ENCODE data around the gene OGDHL. TPM values are rescaled to one million over a fixed set of nuclear protein-coding genes. Genes with fewer than 3 reads are reported as not detected.

OGDHL gene
- polyA plus RNA-seq, 1 donor from 2014 or later: 40.7 TPM

DNA sequence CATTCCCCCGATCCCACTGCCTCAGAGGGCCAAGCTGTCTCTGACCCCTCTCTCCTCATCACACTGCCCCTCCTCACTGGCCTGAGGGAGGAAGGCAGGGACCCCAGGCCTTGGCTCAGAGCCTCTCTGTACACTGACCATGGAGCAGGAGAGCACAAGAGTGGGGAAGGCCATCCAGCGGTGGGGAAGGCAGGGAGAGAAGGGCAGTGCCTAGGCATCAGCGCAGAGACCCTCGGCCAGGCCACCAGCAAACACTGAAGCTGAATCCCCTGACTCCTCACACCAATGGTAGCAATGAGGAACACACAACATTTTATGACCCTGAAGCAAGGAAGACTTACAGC lies 14.8 kb downstream of the OGDHL start:
- no peaks in the 10 kb centered on the region for H3K27me3 ChIP-seq (ENCODE audit: insufficient read depth, low read depth, low read length)
- H3K9me2 ChIP-seq (ENCODE audit: insufficient read depth, low read length): no peaks in the 10 kb centered on the region
- H3K27ac ChIP-seq (ENCODE audit: low read length): no peak overlapping the region
- H3K9ac ChIP-seq (ENCODE audit: low read length): no peak overlapping the region
- no peaks in the 10 kb centered on the region for H4K20me1 ChIP-seq (ENCODE audit: insufficient read depth)
- H3K9me3 ChIP-seq (ENCODE audit: low read length): no peaks in the 10 kb centered on the region
- H3K36me3 ChIP-seq (ENCODE audit: insufficient read depth, low read length): no peaks in the 10 kb centered on the region
- H3K4me3 ChIP-seq (ENCODE audit: low read length): no peak overlapping the region
- no peak for TF ChIP-seq EZH2 (IDR thresholded peaks at IDR 0.05; ENCODE audit: borderline replicate concordance, insufficient read depth, low read length, poor library complexity, severe bottlenecking)
- TF ChIP-seq EP300 (conservative IDR thresholded peaks at IDR 0.05; ENCODE audit: poor library complexity, severe bottlenecking): no peak
- no peak for TF ChIP-seq SMC3 (conservative IDR thresholded peaks at IDR 0.05; ENCODE audit: poor library complexity)
- TF ChIP-seq POLR2AphosphoS5 (IDR thresholded peaks at IDR 0.05): no peak
- TF ChIP-seq RAD21 (conservative IDR thresholded peaks at IDR 0.05): no peak
- TF ChIP-seq TAF1 (IDR thresholded peaks at IDR 0.05; ENCODE audit: low read depth): no peak
- TF ChIP-seq, protein P1, sequence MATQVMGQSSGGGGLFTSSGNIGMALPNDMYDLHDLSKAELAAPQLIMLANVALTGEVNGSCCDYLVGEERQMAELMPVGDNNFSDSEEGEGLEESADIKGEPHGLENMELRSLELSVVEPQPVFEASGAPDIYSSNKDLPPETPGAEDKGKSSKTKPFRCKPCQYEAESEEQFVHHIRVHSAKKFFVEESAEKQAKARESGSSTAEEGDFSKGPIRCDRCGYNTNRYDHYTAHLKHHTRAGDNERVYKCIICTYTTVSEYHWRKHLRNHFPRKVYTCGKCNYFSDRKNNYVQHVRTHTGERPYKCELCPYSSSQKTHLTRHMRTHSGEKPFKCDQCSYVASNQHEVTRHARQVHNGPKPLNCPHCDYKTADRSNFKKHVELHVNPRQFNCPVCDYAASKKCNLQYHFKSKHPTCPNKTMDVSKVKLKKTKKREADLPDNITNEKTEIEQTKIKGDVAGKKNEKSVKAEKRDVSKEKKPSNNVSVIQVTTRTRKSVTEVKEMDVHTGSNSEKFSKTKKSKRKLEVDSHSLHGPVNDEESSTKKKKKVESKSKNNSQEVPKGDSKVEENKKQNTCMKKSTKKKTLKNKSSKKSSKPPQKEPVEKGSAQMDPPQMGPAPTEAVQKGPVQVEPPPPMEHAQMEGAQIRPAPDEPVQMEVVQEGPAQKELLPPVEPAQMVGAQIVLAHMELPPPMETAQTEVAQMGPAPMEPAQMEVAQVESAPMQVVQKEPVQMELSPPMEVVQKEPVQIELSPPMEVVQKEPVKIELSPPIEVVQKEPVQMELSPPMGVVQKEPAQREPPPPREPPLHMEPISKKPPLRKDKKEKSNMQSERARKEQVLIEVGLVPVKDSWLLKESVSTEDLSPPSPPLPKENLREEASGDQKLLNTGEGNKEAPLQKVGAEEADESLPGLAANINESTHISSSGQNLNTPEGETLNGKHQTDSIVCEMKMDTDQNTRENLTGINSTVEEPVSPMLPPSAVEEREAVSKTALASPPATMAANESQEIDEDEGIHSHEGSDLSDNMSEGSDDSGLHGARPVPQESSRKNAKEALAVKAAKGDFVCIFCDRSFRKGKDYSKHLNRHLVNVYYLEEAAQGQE (IDR thresholded peaks at IDR 0.05; ENCODE audit: borderline replicate concordance): no peak
- no peak for TF ChIP-seq MXI1 (conservative IDR thresholded peaks at IDR 0.05; ENCODE audit: poor library complexity, severe bottlenecking)
- TF ChIP-seq, protein P2, sequence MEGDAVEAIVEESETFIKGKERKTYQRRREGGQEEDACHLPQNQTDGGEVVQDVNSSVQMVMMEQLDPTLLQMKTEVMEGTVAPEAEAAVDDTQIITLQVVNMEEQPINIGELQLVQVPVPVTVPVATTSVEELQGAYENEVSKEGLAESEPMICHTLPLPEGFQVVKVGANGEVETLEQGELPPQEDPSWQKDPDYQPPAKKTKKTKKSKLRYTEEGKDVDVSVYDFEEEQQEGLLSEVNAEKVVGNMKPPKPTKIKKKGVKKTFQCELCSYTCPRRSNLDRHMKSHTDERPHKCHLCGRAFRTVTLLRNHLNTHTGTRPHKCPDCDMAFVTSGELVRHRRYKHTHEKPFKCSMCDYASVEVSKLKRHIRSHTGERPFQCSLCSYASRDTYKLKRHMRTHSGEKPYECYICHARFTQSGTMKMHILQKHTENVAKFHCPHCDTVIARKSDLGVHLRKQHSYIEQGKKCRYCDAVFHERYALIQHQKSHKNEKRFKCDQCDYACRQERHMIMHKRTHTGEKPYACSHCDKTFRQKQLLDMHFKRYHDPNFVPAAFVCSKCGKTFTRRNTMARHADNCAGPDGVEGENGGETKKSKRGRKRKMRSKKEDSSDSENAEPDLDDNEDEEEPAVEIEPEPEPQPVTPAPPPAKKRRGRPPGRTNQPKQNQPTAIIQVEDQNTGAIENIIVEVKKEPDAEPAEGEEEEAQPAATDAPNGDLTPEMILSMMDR (IDR thresholded peaks at IDR 0.05; ENCODE audit: poor library complexity, severe bottlenecking): no peak
- H3K79me2 ChIP-seq (replicated peaks; ENCODE audit: insufficient read depth, low read length): no peaks in the 10 kb centered on the region
- no peaks in the 10 kb centered on the region for H3F3A ChIP-seq (ENCODE audit: insufficient read depth, low read length, poor library complexity, severe bottlenecking)
- H3K4me2 ChIP-seq (ENCODE audit: low read length): no peak overlapping the region
- no peak overlapping the region for H2AFZ ChIP-seq (ENCODE audit: low read depth, low read length)

DNA sequence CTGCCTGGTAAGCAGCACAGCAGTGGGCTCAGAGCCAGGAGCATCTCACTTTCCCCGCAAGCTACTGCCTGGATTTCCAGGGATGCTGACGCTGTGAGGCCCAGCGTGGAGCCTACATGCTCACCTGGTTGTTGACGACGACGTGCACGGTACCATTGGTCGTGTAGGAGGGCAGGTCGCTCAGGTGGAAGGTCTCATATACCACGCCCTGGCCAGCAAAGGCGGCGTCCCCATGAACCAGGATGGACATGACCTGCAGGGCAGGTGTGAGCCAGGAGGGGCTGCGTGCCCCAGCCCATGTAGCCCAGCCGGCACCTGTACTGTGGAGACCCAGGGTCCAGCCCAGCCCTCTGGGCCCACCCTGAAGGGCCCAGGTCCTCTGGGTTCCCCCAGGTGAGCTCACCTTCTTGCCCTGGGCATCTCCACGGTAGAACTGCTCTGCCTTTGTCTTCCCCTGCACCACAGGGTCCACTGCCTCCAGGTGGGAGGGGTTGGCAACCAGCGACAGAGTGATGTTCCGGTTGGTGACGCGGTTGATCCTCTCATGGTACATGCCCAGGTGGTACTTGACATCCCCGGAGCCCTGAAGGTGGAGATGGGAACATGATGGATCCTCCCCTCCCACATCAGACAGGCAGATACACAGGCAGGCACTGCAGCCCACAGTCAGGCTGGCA lies 15.4 kb downstream of the OGDHL start:
- H3K27me3 ChIP-seq (ENCODE audit: insufficient read depth, low read depth, low read length): no peaks in the 10 kb centered on the region
- TF ChIP-seq MXI1 (conservative IDR thresholded peaks at IDR 0.05; ENCODE audit: poor library complexity, severe bottlenecking) (no peak), SMC3 (conservative IDR thresholded peaks at IDR 0.05; ENCODE audit: poor library complexity) (no peak), TAF1 (IDR thresholded peaks at IDR 0.05; ENCODE audit: low read depth) (no peak)
- TF ChIP-seq, protein P1 (IDR thresholded peaks at IDR 0.05; ENCODE audit: borderline replicate concordance): no peak
- no peak overlapping the region for H3K9ac ChIP-seq (ENCODE audit: low read length)
- H3K79me2 ChIP-seq (replicated peaks; ENCODE audit: insufficient read depth, low read length): no peaks in the 10 kb centered on the region
- H4K20me1 ChIP-seq (ENCODE audit: insufficient read depth): no peaks in the 10 kb centered on the region
- H3K4me3 ChIP-seq (ENCODE audit: low read length): no peak overlapping the region
- no peaks in the 10 kb centered on the region for H3F3A ChIP-seq (ENCODE audit: insufficient read depth, low read length, poor library complexity, severe bottlenecking)
- H3K9me2 ChIP-seq (ENCODE audit: insufficient read depth, low read length): no peaks in the 10 kb centered on the region
- no peak overlapping the region for H2AFZ ChIP-seq (ENCODE audit: low read depth, low read length)
- H3K36me3 ChIP-seq (ENCODE audit: insufficient read depth, low read length): no peaks in the 10 kb centered on the region
- no peak overlapping the region for H3K4me2 ChIP-seq (ENCODE audit: low read length)
- no peaks in the 10 kb centered on the region for H3K9me3 ChIP-seq (ENCODE audit: low read length)
- H3K27ac ChIP-seq (ENCODE audit: low read length): no peak overlapping the region

Measured in neural cell (in vitro differentiated cells).